Spleen (tissue), 11 donors: ENCODE data around the gene PRCD. TPM values are rescaled to one million over a fixed set of nuclear protein-coding genes. Genes with fewer than 3 reads are reported as not detected.
A peak's percentile ranks its signal among the peaks of the same experiment; 100 is the strongest.
"Not testable (repeated sequence)": the region's sequence is repeated elsewhere in the genome, so short reads cannot be mapped to it uniquely, and the experiment has no call there.

Source experiments
- DNase-seq: peaks from one replicate; pipeline ENCODE4 v3.0.0-alpha.2; 2020
- H3K27ac ChIP-seq, 8 donors: fragments of 200-600 bp; sonication (generic) in 7 of 8; 1 replicate in 4 of 8; 2 replicates in 4 of 8; pipeline versions ENCODE4 v1.5.0 to v1.8.0; 2016 to 2021; ENCODE audit warnings: inconsistent platforms in 4 of 8, mild to moderate bottlenecking in 4 of 8, moderate library complexity in 1 of 8
- H3K27me3 ChIP-seq, 7 donors: fragments of 200-600 bp; sonication (generic) in 6 of 7; replicated peaks in 1 of 7; 1 replicate in 4 of 7; 2 replicates in 3 of 7; pipeline versions ENCODE4 v1.5.0 to v1.8.0; 2016 to 2021; ENCODE audit warnings: inconsistent platforms in 3 of 7, mild to moderate bottlenecking in 1 of 7
- H3K36me3 ChIP-seq, 6 donors: fragments of 200-600 bp; sonication (generic) in 5 of 6; 1 replicate in 4 of 6; 2 replicates in 2 of 6; pipeline versions ENCODE4 v1.5.0 to v1.8.0; 2016 to 2021; ENCODE audit warnings: inconsistent platforms in 2 of 6
- H3K4me1 ChIP-seq, 6 donors: fragments of 200-600 bp; sonication (generic) in 5 of 6; 1 replicate in 3 of 6; 2 replicates in 3 of 6; pipeline versions ENCODE4 v1.5.0 to v1.8.0; 2016 to 2021; ENCODE audit warnings: inconsistent platforms in 3 of 6
- H3K4me3 ChIP-seq, 8 donors: fragments of 200-600 bp; sonication (generic) in 7 of 8; 1 replicate in 4 of 8; 2 replicates in 4 of 8; pipeline versions ENCODE4 v1.5.0 to v1.8.0; 2016 to 2021; ENCODE audit warnings: inconsistent platforms in 4 of 8, mild to moderate bottlenecking in 4 of 8, moderate library complexity in 2 of 8
- H3K9me3 ChIP-seq, 8 donors: fragments of 200-600 bp; sonication (generic) in 7 of 8; 1 replicate in 4 of 8; 2 replicates in 4 of 8; pipeline versions ENCODE4 v1.5.0 to v1.8.0; 2016 to 2021; ENCODE audit warnings: inconsistent platforms in 4 of 8
- CTCF ChIP-seq, 11 experiments: fragments of 200-600 bp in 7 of 11; fragments of 450-650 bp in 4 of 11; sonication (generic) in 4 of 11; IDR thresholded peaks in 8 of 11; conservative IDR thresholded peaks in 3 of 11; 1 replicate in 7 of 11; 2 replicates in 4 of 11; pipeline versions ENCODE4 v1.4.0 to v1.8.0; 2016 to 2021; ENCODE audit warnings: antibody characterized with exemption in 11 of 11, inconsistent platforms in 4 of 11, mild to moderate bottlenecking in 1 of 11
- POLR2A ChIP-seq, 3 donors: fragments of 450-650 bp; IDR thresholded peaks; one replicate each; pipeline ENCODE4 v1.5.1; 2017; ENCODE audit warnings: antibody characterized with exemption in 3 of 3, mild to moderate bottlenecking in 1 of 3
- POLR2AphosphoS5 ChIP-seq, 3 donors: sonication (generic); formaldehyde crosslinking; IDR thresholded peaks; one replicate each; pipeline ENCODE4 v1.5.1; 2017; ENCODE audit warnings: antibody characterized with exemption in 3 of 3
- WGBS, 5 donors: extraction: QIAGEN DNeasy Blood & Tissue Kit in 3 of 5; methylation state at CpG; one replicate each; pipeline versions ENCODE4 v1.1.5 to v1.1.7; 2013 to 2018; 5-methylcytosine and 5-hydroxymethylcytosine counted together
- intact Hi-C: fragments of 100-400 bp; cut with DNase I; formaldehyde crosslinking; loops from one replicate; pipeline ENCODE4 v1.15.0; 2023; ENCODE audit warnings: low total_unique reads
- polyA plus RNA-seq, 3 donors: library from polyadenylated mRNA; stranded (reverse); fragments of 200-250 nt; gene quantifications; one replicate each; pipeline ENCODE4 v1.2.1, GENCODE V29; 2013
- total RNA-seq, 7 donors: library from RNA; depleted of rRNA in 3 of 7; stranded (reverse); fragments of >200 nt in 3 of 7; fragmentation: NEBNext Ultra II Directional in 4 of 7; extraction: Animal tissue kit (Norgen Biotek cat#: 25700) in 4 of 7; gene quantifications; one replicate each; pipeline versions ENCODE4 v1.1.0 to v1.2.1, GENCODE V29; 2016 to 2021
- donor health status: healthy with polysubstance abuse.
- donor health status: DM: no; HTN: no; CAD: no; lungs with moderate emphysema.
- donor health status: DM: no; HTN: no; CAD: no.
- donor health status: Bipolar disorder and iron deficiency.
- donor health status: healthy.
- donor health status: DM: no; HTN: no; CAD: no.
- donor health status: DM: yes; HTN: yes; CAD: no.

PRCD gene
- total and polyA plus RNA-seq, 10 donors = 3.5 to 54.1 (median 11.8) TPM

GRCh38 chr17:76521262-76521661 is 18.6 kb upstream of the PRCD start:
- intact Hi-C loops = loop anchor here (5.0 kb wide), 1 partner anchor 101 kb away; no protein-coding TSS in a partner anchor
- no peak overlapping the region for H3K27ac ChIP-seq
- peaks cover 0 to 12% (median 0%) of the 10 kb centered on the region in 7 donors for H3K27me3 ChIP-seq
- DNase-seq = no peak
- H3K36me3 ChIP-seq = no peaks in the 10 kb centered on the region
- H3K4me3 ChIP-seq = no peak overlapping the region
- WGBS, 5 donors = 90 to 98% (median 92%) methylated on average over 7 of the region's 7 CpGs
- H3K9me3 ChIP-seq = no peaks in the 10 kb centered on the region
- TF ChIP-seq POLR2AphosphoS5 (IDR thresholded peaks at IDR 0.05) (no peak), CTCF (IDR thresholded peaks at IDR 0.05 in 8 of 11, conservative IDR thresholded peaks at IDR 0.05 in 3 of 11) (no peak), POLR2A (IDR thresholded peaks at IDR 0.05) (no peak)
- H3K4me1 ChIP-seq = peaks cover 13 to 51% (median 29%) of the 10 kb centered on the region in 6 donors

- not testable (repeated sequence) for DNase-seq
Measured at GRCh38 chr17:76521683-76522082, 18.2 kb upstream of the PRCD start.

GRCh38 chr17:76523084-76524037 is 16.5 kb upstream of the PRCD start:
- Histone ChIP-seq H3K4me1 (peaks cover 16 to 56% (median 38%) of the 10 kb centered on the region in 6 donors), H3K27ac (peak overlapping the region in 1 of 8 donors; percentile 21), H3K36me3 (no peaks in the 10 kb centered on the region), H3K27me3 (peaks cover 0 to 20% (median 0%) of the 10 kb centered on the region in 7 donors), H3K4me3 (peak overlapping the region in 1 of 8 donors; percentile 27), H3K9me3 (no peaks in the 10 kb centered on the region)
- intact Hi-C loops = loop anchor here (5.0 kb wide), 1 partner anchor 99 kb away; no protein-coding TSS in a partner anchor
- peak; percentile 97 for DNase-seq
- 19 to 31% (median 22%) methylated on average over 21 to 35 of the region's 35 CpGs for WGBS, 5 donors
- TF ChIP-seq POLR2A (IDR thresholded peaks at IDR 0.05) = no peak
- peak; percentile 94 to 100 (median 99) for TF ChIP-seq CTCF (IDR thresholded peaks at IDR 0.05 in 8 of 11, conservative IDR thresholded peaks at IDR 0.05 in 3 of 11)
- peak; percentile 57 to 82 (median 66) for TF ChIP-seq POLR2AphosphoS5 (IDR thresholded peaks at IDR 0.05)

More at GRCh38 chr17:76521683-76522082, 18.2 kb upstream of the PRCD start:
- not testable (repeated sequence) for H3K9me3 ChIP-seq, H3K36me3 ChIP-seq, H3K27ac ChIP-seq, H3K4me3 ChIP-seq
- intact Hi-C loops = loop anchor here (5.0 kb wide), 1 partner anchor 101 kb away; no protein-coding TSS in a partner anchor
- H3K27me3 ChIP-seq = peaks cover 0 to 12% (median 0%) of the 10 kb centered on the region in 7 donors
- WGBS, 5 donors = 85 to 95% (median 87%) methylated on average over 10 of the region's 10 CpGs
- H3K4me1 ChIP-seq = peaks cover 9 to 51% (median 26%) of the 10 kb centered on the region in 6 donors

GRCh38 chr17:76524598-76525512 is 15.0 kb upstream of the PRCD start:
- H3K27ac ChIP-seq = peak overlapping the region in 7 of 8 donors; percentile 19 to 67 (median 60)
- WGBS, 5 donors = 59 to 73% (median 60%) methylated on average over 25 of the region's 25 CpGs
- peaks cover 24 to 71% (median 53%) of the 10 kb centered on the region in 6 donors for H3K4me1 ChIP-seq
- intact Hi-C loops = loop anchor here (5.0 kb wide), 1 partner anchor 97 kb away; no protein-coding TSS in a partner anchor
- H3K27me3 ChIP-seq = peaks cover 0 to 23% (median 0%) of the 10 kb centered on the region in 7 donors
- H3K4me3 ChIP-seq = no peak overlapping the region
- H3K36me3 ChIP-seq = no peaks in the 10 kb centered on the region
- no peak for DNase-seq
- no peaks in the 10 kb centered on the region for H3K9me3 ChIP-seq
- TF ChIP-seq POLR2AphosphoS5 (IDR thresholded peaks at IDR 0.05) (peak in 2 of 3 donors; percentile 15 to 38), CTCF (IDR thresholded peaks at IDR 0.05 in 8 of 11, conservative IDR thresholded peaks at IDR 0.05 in 3 of 11) (no peak)

GRCh38 chr17:76525513-76525833 is 14.4 kb upstream of the PRCD start:
- H3K9me3 ChIP-seq, intact Hi-C loops, H3K4me3 ChIP-seq, DNase-seq, H3K36me3 ChIP-seq: not testable (repeated sequence)
- WGBS, 5 donors = 84 to 93% (median 84%) methylated on average over 8 of the region's 8 CpGs
- H3K4me1 ChIP-seq = peaks cover 29 to 77% (median 59%) of the 10 kb centered on the region in 6 donors
- H3K27ac ChIP-seq = peak overlapping the region in 5 of 8 donors; percentile 55 to 67 (median 60)
- H3K27me3 ChIP-seq = peaks cover 0 to 23% (median 0%) of the 10 kb centered on the region in 7 donors

GRCh38 chr17:76527016-76527415 is 12.8 kb upstream of the PRCD start:
- 69 to 74% (median 72%) methylated on average over 8 to 9 of the region's 9 CpGs for WGBS, 5 donors
- Histone ChIP-seq H3K27me3 (peaks cover 0 to 23% (median 0%) of the 10 kb centered on the region in 7 donors), H3K27ac (peak overlapping the region; percentile 80 to 99 (median 92)), H3K4me1 (peaks cover 39 to 92% (median 71%) of the 10 kb centered on the region in 6 donors), H3K4me3 (peak overlapping the region in 1 of 8 donors; percentile 66)
- H3K9me3 ChIP-seq, DNase-seq, intact Hi-C loops, H3K36me3 ChIP-seq: not testable (repeated sequence)
